H1 (cell line): ENCODE data around the gene L3MBTL3. TPM values are rescaled to one million over a fixed set of nuclear protein-coding genes. Genes with fewer than 3 reads are reported as not detected.
"Not testable (repeated sequence)": the region's sequence is repeated elsewhere in the genome, so short reads cannot be mapped to it uniquely, and the experiment has no call there.

Experiments used
- CTCF ChIA-PET: fragments of 300-600 bp; sonication (Branson Sonifier 250); formaldehyde crosslinking; loops from one replicate; lab custom pipeline; 2021; ENCODE audit not compliant: partially characterized antibody; lab: Charles Lee
- POLR2A ChIA-PET: fragments of 300-600 bp; sonication (Branson Sonifier 250); formaldehyde crosslinking; loops from one replicate; lab custom pipeline; 2021; ENCODE audit warnings: inconsistent platforms; ENCODE audit not compliant: partially characterized antibody; lab: Charles Lee
- DNase-seq, 2 experiments: peaks; one replicate each; pipeline versions ENCODE4 v3.0.0 to v3.0.0-alpha.2; 2010 to 2022; ENCODE audit warnings: low spot score in 2 of 2, low read depth in 1 of 2, mixed read lengths in 1 of 2
- FAIRE-seq: peaks from 2 replicates; lab custom pipeline; 2011; peaks lifted over from hg19 to GRCh38; lab: Jason Lieb, UNC
- H2AFZ ChIP-seq: 2 replicates; pipeline ENCODE4 v1.8.1; 2012; ENCODE audit warnings: low read length, inconsistent platforms
- H2AK5ac ChIP-seq: 2 replicates; pipeline ENCODE4 v1.6.1; 2013; ENCODE audit warnings: low read depth, low read length
- H2BK120ac ChIP-seq: replicated peaks from 2 replicates; pipeline ENCODE3; 2013; ENCODE audit warnings: low read depth, low read length, inconsistent platforms
- H2BK12ac ChIP-seq: 2 replicates; pipeline ENCODE4 v1.6.1; 2013; ENCODE audit warnings: low read depth, low read length
- H2BK15ac ChIP-seq: 2 replicates; pipeline ENCODE4 v1.6.1; 2013; ENCODE audit warnings: low read length
- H2BK20ac ChIP-seq: 2 replicates; pipeline ENCODE4 v1.6.1; 2013; ENCODE audit warnings: low read length
- H2BK5ac ChIP-seq: 2 replicates; pipeline ENCODE4 v1.6.1; 2013; ENCODE audit warnings: low read depth, low read length
- H3K14ac ChIP-seq: 2 replicates; pipeline ENCODE4 v1.6.1; 2013; ENCODE audit warnings: inconsistent platforms; ENCODE audit not compliant: insufficient read length
- H3K18ac ChIP-seq: 2 replicates; pipeline ENCODE4 v1.6.1; 2013; ENCODE audit warnings: low read length; ENCODE audit errors: extremely low read depth
- H3K23ac ChIP-seq: 2 replicates; pipeline ENCODE4 v1.6.1; 2013; ENCODE audit warnings: inconsistent platforms; ENCODE audit not compliant: insufficient read length
- H3K23me2 ChIP-seq: 2 replicates; pipeline ENCODE4 v1.6.1; 2013; ENCODE audit warnings: low read depth, low read length
- H3K27ac ChIP-seq: 2 replicates; pipeline ENCODE4 v1.6.1; 2011; ENCODE audit warnings: low read depth, low read length, inconsistent platforms
- H3K27me3 ChIP-seq, 4 experiments: replicated peaks in 1 of 4; 1 replicate in 1 of 4; 2 replicates in 3 of 4; pipeline versions ENCODE4 v1.6.1 to v1.8.1; 2011 to 2013; ENCODE audit warnings: low read length in 3 of 4, mild to moderate bottlenecking in 3 of 4, inconsistent platforms in 2 of 4, mixed read lengths in 2 of 4, moderate library complexity in 1 of 4; ENCODE audit not compliant: control insufficient read depth in 3 of 4, insufficient read depth in 3 of 4; ENCODE audit errors: extremely low read depth in 1 of 4
- H3K36me3 ChIP-seq, 4 experiments: 2 replicates each; pipeline versions ENCODE4 v1.6.1 to v1.8.1; 2011 to 2013; ENCODE audit warnings: mild to moderate bottlenecking in 4 of 4, low read length in 3 of 4, moderate library complexity in 2 of 4, control low read depth in 1 of 4, inconsistent platforms in 1 of 4; ENCODE audit not compliant: insufficient read depth in 4 of 4, control insufficient read depth in 2 of 4
- H3K4ac ChIP-seq: replicated peaks from 2 replicates; pipeline ENCODE3; 2013; ENCODE audit warnings: low read length, low read depth, mixed read lengths, inconsistent platforms; ENCODE audit not compliant: insufficient read length
- H3K4me1 ChIP-seq, 4 experiments: replicated peaks in 1 of 4; 1 replicate in 1 of 4; 2 replicates in 3 of 4; pipeline versions ENCODE4 v1.6.1 to v1.8.1; 2011 to 2013; ENCODE audit warnings: low read length in 3 of 4, inconsistent platforms in 2 of 4, mixed read lengths in 1 of 4; ENCODE audit not compliant: insufficient read depth in 4 of 4, control insufficient read depth in 3 of 4
- H3K4me2 ChIP-seq, 2 experiments: 2 replicates each; pipeline versions ENCODE4 v1.6.1 to v1.8.1; 2011 to 2013; ENCODE audit warnings: low read depth in 2 of 2, low read length in 2 of 2, control low read depth in 1 of 2, inconsistent platforms in 1 of 2, mild to moderate bottlenecking in 1 of 2; ENCODE audit not compliant: insufficient read depth in 1 of 2
- H3K4me3 ChIP-seq, 4 experiments: fragments of 200-600, 300-600 bp in 1 of 4; sonication (generic), shearing (Covaris generic), sonication (Bioruptor Twin) in 1 of 4; 2 replicates each; pipeline versions ENCODE4 v1.5.1 to v1.8.1; 2011 to 2016; ENCODE audit warnings: low read length in 4 of 4, low read depth in 3 of 4, control low read depth in 2 of 4, inconsistent platforms in 2 of 4, mild to moderate bottlenecking in 2 of 4, mixed read lengths in 1 of 4, moderate library complexity in 1 of 4; ENCODE audit not compliant: insufficient read depth in 2 of 4; ENCODE audit errors: extremely low read depth in 1 of 4
- H3K56ac ChIP-seq: replicated peaks from 2 replicates; pipeline ENCODE3; 2013; ENCODE audit warnings: low read depth, mild to moderate bottlenecking, mixed read lengths, low read length, inconsistent platforms; ENCODE audit not compliant: insufficient read length
- H3K79me1 ChIP-seq: 2 replicates; pipeline ENCODE4 v1.6.1; 2013; ENCODE audit warnings: low read depth, low read length, control low read depth
- H3K79me2 ChIP-seq, 2 experiments: 2 replicates each; pipeline versions ENCODE4 v1.6.1 to v1.8.1; 2012 to 2013; ENCODE audit warnings: low read length in 2 of 2, mild to moderate bottlenecking in 2 of 2, inconsistent platforms in 1 of 2; ENCODE audit not compliant: insufficient read depth in 2 of 2, control insufficient read depth in 1 of 2
- H3K9ac ChIP-seq, 4 experiments: replicated peaks in 1 of 4; 1 replicate in 1 of 4; 2 replicates in 3 of 4; pipeline versions ENCODE4 v1.6.1 to v1.8.1; 2011 to 2013; ENCODE audit warnings: low read depth in 3 of 4, low read length in 3 of 4, control low read depth in 2 of 4, mild to moderate bottlenecking in 2 of 4, moderate library complexity in 2 of 4, inconsistent platforms in 1 of 4; ENCODE audit errors: extremely low read depth in 1 of 4
- H3K9me3 ChIP-seq, 2 experiments: 2 replicates each; pipeline versions ENCODE4 v1.6.1 to v1.8.1; 2012 to 2013; ENCODE audit warnings: mild to moderate bottlenecking in 2 of 2, moderate library complexity in 2 of 2, control low read depth in 1 of 2, inconsistent platforms in 1 of 2, low read depth in 1 of 2, low read length in 1 of 2, mixed read lengths in 1 of 2; ENCODE audit not compliant: insufficient read depth in 2 of 2
- H4K20me1 ChIP-seq, 2 experiments: replicated peaks in 1 of 2; 2 replicates each; pipeline versions ENCODE3 to v1.8.1; 2011 to 2013; ENCODE audit warnings: inconsistent platforms in 2 of 2, low read length in 2 of 2, mild to moderate bottlenecking in 1 of 2; ENCODE audit not compliant: insufficient read depth in 2 of 2, control insufficient read depth in 1 of 2
- H4K5ac ChIP-seq: 2 replicates; pipeline ENCODE4 v1.6.1; 2013; ENCODE audit warnings: low read length, low read depth, mixed read lengths, inconsistent platforms; ENCODE audit not compliant: insufficient read length
- H4K8ac ChIP-seq: 2 replicates; pipeline ENCODE4 v1.8.0; 2013; ENCODE audit warnings: mild to moderate bottlenecking, moderate library complexity, low read length, inconsistent platforms; ENCODE audit not compliant: insufficient read depth; ENCODE audit errors: extremely low read depth
- H4K91ac ChIP-seq: replicated peaks from 2 replicates; pipeline ENCODE3; 2013; ENCODE audit warnings: low read length, mixed read lengths, inconsistent platforms; ENCODE audit not compliant: insufficient read length
- WGBS, 2 experiments: shearing (Covaris generic) in 1 of 2; methylation state at CpG; one replicate each; pipeline versions ENCODE4 v1.1.6 to v1.1.7; 2013 to 2015; ENCODE audit warnings: low lambda C conversion rate in 2 of 2, mixed read lengths in 2 of 2, inconsistent platforms in 1 of 2, low coverage in 1 of 2, missing lambda C conversion rate in 1 of 2; ENCODE audit not compliant: insufficient replicate concordance in 2 of 2, insufficient coverage in 1 of 2, insufficient read length in 1 of 2; ENCODE audit errors: extremely low coverage in 1 of 2, missing lambda C conversion rate in 1 of 2; 5-methylcytosine and 5-hydroxymethylcytosine counted together
- polyA plus RNA-seq, 7 experiments: library from polyadenylated mRNA; depleted of rRNA in 3 of 7; stranded (reverse) in 5 of 7; unstranded in 2 of 7; fragments of >200 nt in 5 of 7; fragments of 200-250 nt in 2 of 7; gene quantifications; 1 replicate in 5 of 7; 2 replicates in 1 of 7; 4 replicates in 1 of 7; pipeline versions ENCODE4 v1.2.1 to v1.2.3, GENCODE V29; 2011 to 2013; ENCODE audit warnings: missing spikeins in 2 of 7, mixed read lengths in 2 of 7
- total RNA-seq: library from RNA; stranded (reverse); fragmentation: NEBNext Ultra II Directional; extraction: Animal tissue kit (Norgen Biotek cat#: 25700); gene quantifications from 2 replicates; pipeline ENCODE4 v1.2.1, GENCODE V29; 2021

L3MBTL3 gene
- total and polyA plus RNA-seq, 2 of the 8 experiments (the other 6 are each of a cell fraction or from before 2014, with no cell fraction given): 3.9 to 17.2 TPM

DNA sequence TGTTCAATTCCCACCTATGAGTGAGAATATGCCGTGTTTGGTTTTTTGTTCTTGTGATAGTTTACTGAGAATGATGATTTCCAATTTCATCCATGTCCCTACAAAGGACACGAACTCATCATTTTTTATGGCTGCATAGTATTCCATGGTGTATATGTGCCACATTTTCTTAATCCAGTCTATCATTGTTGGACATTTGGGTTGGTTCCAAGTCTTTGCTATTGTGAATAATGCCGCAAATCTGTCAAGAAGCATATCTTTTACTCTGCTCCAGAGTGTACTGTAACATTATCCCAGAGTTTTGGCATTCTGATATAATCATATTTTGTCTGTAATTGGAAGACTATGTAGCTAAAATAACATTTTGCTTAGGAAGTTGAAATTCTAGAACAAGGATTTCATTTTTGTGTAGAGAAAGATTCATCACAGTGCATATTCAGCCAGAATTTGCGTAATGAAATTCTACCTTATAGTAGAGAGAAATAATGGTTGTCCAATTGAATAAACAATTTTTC lies 98.9 kb downstream of the L3MBTL3 start:
- H3K18ac ChIP-seq, H2AK5ac ChIP-seq, DNase-seq, H3K4me3 ChIP-seq, H3K9ac ChIP-seq, H3K36me3 ChIP-seq, H2BK15ac ChIP-seq, FAIRE-seq, H3K14ac ChIP-seq, H3K4me1 ChIP-seq, H2BK5ac ChIP-seq, H3K79me2 ChIP-seq, H3K23ac ChIP-seq, H4K5ac ChIP-seq, H3K4me2 ChIP-seq, H2BK12ac ChIP-seq, H4K20me1 ChIP-seq, H2AFZ ChIP-seq, H3K27ac ChIP-seq, CTCF ChIA-PET, H2BK120ac ChIP-seq, H3K23me2 ChIP-seq, H3K79me1 ChIP-seq, H3K9me3 ChIP-seq, H2BK20ac ChIP-seq, H4K91ac ChIP-seq, H3K4ac ChIP-seq, H3K27me3 ChIP-seq, H3K56ac ChIP-seq, POLR2A ChIA-PET, H4K8ac ChIP-seq: not testable (repeated sequence)
- WGBS, 2 experiments: 95% methylated on average over 2 of the region's 4 CpGs; no CpG with 5 or more reads in 1 of the 2 experiments
